Ascending aorta (tissue), 2 donors: ENCODE data around the gene CLPTM1L. TPM values are rescaled to one million over a fixed set of nuclear protein-coding genes. Genes with fewer than 3 reads are reported as not detected.

Experiments
- DNase-seq, 2 donors: peaks; one replicate each; pipeline ENCODE4 v3.0.0-alpha.2; 2019; ENCODE audit warnings: low spot score in 2 of 2
- H3K27ac ChIP-seq, 2 donors: fragments of 200-600 bp; sonication (generic); one replicate each; pipeline ENCODE4 v1.5.1; 2016 to 2017; ENCODE audit warnings: mild to moderate bottlenecking in 1 of 2
- H3K27me3 ChIP-seq: fragments of 200-600 bp; sonication (generic); one replicate; pipeline ENCODE4 v1.5.1; 2017
- H3K36me3 ChIP-seq, 2 donors: fragments of 200-600 bp; sonication (generic); one replicate each; pipeline ENCODE4 v1.5.1; 2016
- H3K4me1 ChIP-seq, 2 donors: fragments of 200-600 bp; sonication (generic); one replicate each; pipeline ENCODE4 v1.5.1; 2016 to 2017; ENCODE audit warnings: mild to moderate bottlenecking in 1 of 2
- H3K4me3 ChIP-seq, 2 donors: fragments of 200-600 bp; sonication (generic); one replicate each; pipeline ENCODE4 v1.5.1; 2016 to 2017; ENCODE audit warnings: mild to moderate bottlenecking in 1 of 2
- H3K9me3 ChIP-seq, 2 donors: fragments of 200-600 bp; sonication (generic); one replicate each; pipeline ENCODE4 v1.5.1; 2016
- intact Hi-C: fragments of 100-400 bp; cut with DNase I; formaldehyde crosslinking; loops from one replicate; pipeline ENCODE4 v1.15.1; 2023
- total RNA-seq: library from RNA; depleted of rRNA; stranded (reverse); fragments of >200 nt; gene quantifications from one replicate; pipeline ENCODE4 v1.1.0, GENCODE V29; 2016
- TF ChIP-seq, protein P1 (sequence below), 3 experiments: fragments of 200-600 bp in 2 of 3; fragments of 450-650 bp in 1 of 3; sonication (generic) in 2 of 3; IDR thresholded peaks; one replicate each; pipeline ENCODE4 v1.5.1; 2016 to 2019; ENCODE audit warnings: antibody characterized with exemption in 3 of 3, mild to moderate bottlenecking in 1 of 3, moderate library complexity in 1 of 3

The CLPTM1L gene
- total RNA-seq, 1 donor from 2014 or later, result 23.6 TPM

DNA sequence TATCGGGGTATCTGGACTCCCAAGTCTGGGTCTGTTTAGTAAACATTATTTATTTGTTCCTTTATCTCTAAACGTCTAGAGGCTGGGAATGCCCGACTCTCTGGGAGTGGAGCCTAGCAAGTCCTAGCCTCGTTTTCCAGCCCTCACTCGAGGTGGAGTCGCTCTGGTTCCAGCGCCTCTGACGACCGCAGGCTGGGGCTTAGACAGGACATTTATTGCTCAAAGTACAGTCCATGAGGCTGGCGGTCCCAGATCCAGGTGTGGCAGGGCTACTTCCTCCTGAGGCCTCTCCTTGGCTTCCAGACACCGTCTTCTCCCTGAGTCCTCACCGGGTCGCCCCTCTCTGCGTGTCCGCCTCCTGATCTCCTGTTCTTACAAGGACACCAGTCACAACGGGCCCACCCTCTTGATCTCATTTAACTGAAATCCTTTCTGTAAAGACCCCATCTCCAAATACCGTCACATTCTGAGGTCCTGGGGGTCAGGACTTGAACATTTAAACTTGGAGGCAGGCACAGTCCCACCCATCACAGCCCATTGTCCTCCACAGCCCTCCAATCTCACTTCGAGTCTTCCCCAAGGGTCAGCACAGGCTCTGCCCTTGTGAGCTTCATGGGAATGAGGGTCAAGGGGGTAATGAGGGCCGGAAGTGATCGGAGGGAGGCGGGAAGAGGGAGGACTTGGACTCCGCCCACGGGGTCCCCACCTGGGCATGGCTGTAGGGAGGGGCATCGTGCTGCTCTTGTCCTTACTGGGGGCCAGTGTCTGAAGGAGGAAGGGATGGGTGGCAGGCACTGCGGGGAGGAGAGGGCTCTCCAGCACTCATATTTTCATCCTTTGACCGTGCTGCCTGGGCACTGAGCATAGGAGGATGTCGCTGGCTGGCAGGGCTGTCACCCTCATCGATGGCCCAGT is 12.2 kb upstream of the CLPTM1L start:
- TF ChIP-seq, protein P1, sequence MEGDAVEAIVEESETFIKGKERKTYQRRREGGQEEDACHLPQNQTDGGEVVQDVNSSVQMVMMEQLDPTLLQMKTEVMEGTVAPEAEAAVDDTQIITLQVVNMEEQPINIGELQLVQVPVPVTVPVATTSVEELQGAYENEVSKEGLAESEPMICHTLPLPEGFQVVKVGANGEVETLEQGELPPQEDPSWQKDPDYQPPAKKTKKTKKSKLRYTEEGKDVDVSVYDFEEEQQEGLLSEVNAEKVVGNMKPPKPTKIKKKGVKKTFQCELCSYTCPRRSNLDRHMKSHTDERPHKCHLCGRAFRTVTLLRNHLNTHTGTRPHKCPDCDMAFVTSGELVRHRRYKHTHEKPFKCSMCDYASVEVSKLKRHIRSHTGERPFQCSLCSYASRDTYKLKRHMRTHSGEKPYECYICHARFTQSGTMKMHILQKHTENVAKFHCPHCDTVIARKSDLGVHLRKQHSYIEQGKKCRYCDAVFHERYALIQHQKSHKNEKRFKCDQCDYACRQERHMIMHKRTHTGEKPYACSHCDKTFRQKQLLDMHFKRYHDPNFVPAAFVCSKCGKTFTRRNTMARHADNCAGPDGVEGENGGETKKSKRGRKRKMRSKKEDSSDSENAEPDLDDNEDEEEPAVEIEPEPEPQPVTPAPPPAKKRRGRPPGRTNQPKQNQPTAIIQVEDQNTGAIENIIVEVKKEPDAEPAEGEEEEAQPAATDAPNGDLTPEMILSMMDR (IDR thresholded peaks at IDR 0.05), result no peak
- H3K36me3 ChIP-seq, result no peaks in the 10 kb centered on the region
- DNase-seq, result no peak

GRCh38 chr5:1354576-1354975 is 9.7 kb upstream of the CLPTM1L start:
- intact Hi-C loops, result no loop called here
- Histone ChIP-seq H3K27me3 (no peaks in the 10 kb centered on the region), H3K27ac (no peak overlapping the region), H3K4me3 (no peak overlapping the region), H3K9me3 (no peaks in the 10 kb centered on the region), H3K4me1 (no peaks in the 10 kb centered on the region), H3K36me3 (no peaks in the 10 kb centered on the region)
- DNase-seq, result no peak
- TF ChIP-seq, protein P1 (IDR thresholded peaks at IDR 0.05), result no peak

More for the DNA sequence above, 12.2 kb upstream of the CLPTM1L start:
- no peaks in the 10 kb centered on the region for H3K27me3 ChIP-seq
- no peak overlapping the region for H3K27ac ChIP-seq
- H3K4me1 ChIP-seq, result no peaks in the 10 kb centered on the region
- no peak overlapping the region for H3K4me3 ChIP-seq
- no peaks in the 10 kb centered on the region for H3K9me3 ChIP-seq
- intact Hi-C loops, result no loop called here

DNA sequence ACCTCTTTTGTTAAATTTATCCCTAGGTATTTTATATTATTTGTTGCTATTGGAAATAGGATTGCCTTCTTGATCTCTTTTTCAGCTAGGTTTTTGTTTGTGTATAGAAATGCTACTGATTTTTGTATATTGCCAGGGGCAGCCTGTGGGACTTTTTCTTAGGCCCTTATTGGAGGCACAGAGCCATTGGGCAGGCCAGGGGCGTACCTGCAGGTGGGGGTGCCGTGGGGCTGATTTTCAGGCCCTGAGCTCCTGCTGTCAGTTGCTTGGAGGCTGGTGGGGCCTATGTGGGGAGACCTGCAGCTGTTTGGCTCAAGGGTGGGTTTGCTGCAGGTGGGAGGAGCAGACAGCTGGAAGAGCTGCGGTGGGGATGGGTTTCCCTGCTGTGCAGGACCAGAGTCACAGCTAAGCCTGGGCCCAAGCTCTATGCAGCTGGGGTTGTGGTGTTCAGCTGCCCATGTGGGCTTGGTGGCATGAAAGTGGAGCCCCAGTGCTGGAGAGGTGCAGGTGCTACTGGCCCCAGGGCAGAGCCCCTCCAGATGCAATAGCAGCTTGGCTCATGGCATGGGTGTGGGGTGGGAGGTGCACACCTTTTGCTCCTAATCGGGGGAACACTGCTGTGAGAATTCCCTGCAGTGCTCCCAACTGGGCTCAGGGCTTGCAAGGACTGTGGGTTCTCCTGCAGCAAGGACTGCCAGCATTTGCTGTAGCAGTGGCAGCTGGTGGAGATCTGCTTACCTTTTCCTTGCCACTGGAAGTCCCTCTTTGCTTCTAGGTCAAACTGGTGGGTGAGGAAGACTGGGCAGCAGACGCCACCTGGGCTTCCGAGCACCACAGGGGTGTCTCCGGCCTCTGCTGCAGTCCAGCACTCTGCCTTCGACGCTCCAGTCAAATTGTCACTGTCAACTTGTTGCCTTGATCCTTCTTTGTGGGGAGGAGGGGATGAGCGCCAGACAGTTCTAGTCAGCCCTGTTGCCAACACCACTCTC is 7.6 kb upstream of the CLPTM1L start:
- no peak for DNase-seq
- no peaks in the 10 kb centered on the region for H3K9me3 ChIP-seq
- no peaks in the 10 kb centered on the region for H3K27me3 ChIP-seq
- intact Hi-C loops, result no loop called here
- H3K4me3 ChIP-seq, result no peak overlapping the region
- no peaks in the 10 kb centered on the region for H3K4me1 ChIP-seq
- TF ChIP-seq, protein P1 (IDR thresholded peaks at IDR 0.05), result no peak
- H3K36me3 ChIP-seq, result no peaks in the 10 kb centered on the region
- H3K27ac ChIP-seq, result no peak overlapping the region

DNA sequence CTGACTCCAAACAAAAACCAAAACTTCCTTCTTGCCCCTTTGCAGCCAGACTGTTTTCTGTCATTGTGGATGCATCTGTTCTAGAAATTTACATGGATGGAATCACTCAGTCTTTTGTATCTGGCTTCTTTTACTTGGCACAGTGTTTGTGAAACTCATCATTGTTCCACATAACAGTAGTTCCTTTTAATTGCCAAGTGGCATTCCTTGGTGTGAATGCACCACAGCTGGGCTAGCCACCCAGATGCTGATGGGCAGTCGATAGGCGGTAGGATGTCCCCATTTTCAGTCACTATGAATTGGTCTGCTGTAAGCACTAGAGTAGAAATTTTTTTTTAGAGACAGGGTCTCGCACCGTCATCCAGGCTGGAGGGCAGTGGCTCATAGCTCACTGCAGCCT is 6.3 kb upstream of the CLPTM1L start:
- intact Hi-C loops, result no loop called here
- Histone ChIP-seq H3K36me3 (no peaks in the 10 kb centered on the region), H3K27me3 (no peaks in the 10 kb centered on the region), H3K4me1 (no peaks in the 10 kb centered on the region), H3K27ac (no peak overlapping the region), H3K4me3 (no peak overlapping the region), H3K9me3 (no peaks in the 10 kb centered on the region)
- TF ChIP-seq, protein P1 (IDR thresholded peaks at IDR 0.05), result no peak
- DNase-seq, result no peak

DNA sequence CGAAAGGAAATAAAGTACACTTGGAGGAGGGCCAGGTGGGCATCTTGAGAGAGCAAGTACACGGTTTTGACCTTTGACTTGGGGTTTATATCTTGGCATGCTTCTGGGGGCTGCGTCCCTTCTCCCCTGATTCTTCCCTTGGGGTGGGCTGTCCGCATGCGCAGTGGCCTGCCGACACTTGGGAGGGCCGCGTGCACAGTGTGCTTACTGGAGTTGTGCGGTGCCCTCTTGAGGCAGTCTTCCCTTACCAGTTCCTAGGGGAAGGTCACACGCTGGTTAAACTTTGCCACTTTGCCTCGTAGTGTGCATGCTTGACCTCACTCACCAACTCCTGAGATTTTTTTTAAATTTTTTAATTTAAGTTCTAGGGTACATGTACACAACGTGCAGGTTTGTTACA is 4.3 kb upstream of the CLPTM1L start:
- intact Hi-C loops, result loop anchor here (5.0 kb wide), 4 partner anchors 173 to 1077 kb away; partner anchors contain the start of genes LPCAT1 and PDCD6

More for the DNA sequence above, 4.3 kb upstream of the CLPTM1L start:
- no peak overlapping the region for H3K4me3 ChIP-seq
- DNase-seq, result no peak
- no peaks in the 10 kb centered on the region for H3K9me3 ChIP-seq
- no peak overlapping the region for H3K27ac ChIP-seq
- TF ChIP-seq, protein P1 (IDR thresholded peaks at IDR 0.05), result no peak
- H3K36me3 ChIP-seq, result no peaks in the 10 kb centered on the region
- H3K4me1 ChIP-seq, result peaks cover 2 to 7% of the 10 kb centered on the region in 2 donors
- H3K27me3 ChIP-seq, result no peaks in the 10 kb centered on the region
